ENCODE data around the gene SND1.

Gene SND1

GRCh38 chr7:127996253-127997071, 344.5 kb downstream of the SND1 start:
- no peak for DNase-seq (ENCODE audit: low spot score)

GRCh38 chr7:127997226-127997922, 345.4 kb downstream of the SND1 start:
- DNase-seq (ENCODE audit: low spot score), result peak; percentile 43

GRCh38 chr7:127998671-127999070, 346.7 kb downstream of the SND1 start:
- no peak for DNase-seq (ENCODE audit: low spot score)

GRCh38 chr7:128000048-128000447, 348.1 kb downstream of the SND1 start:
- DNase-seq (ENCODE audit: low spot score), result no peak

GRCh38 chr7:128000854-128001265, 348.9 kb downstream of the SND1 start:
- DNase-seq (ENCODE audit: low spot score), result no peak

- no peak for DNase-seq (ENCODE audit: low spot score)
Observed at GRCh38 chr7:128003167-128003566, 351.2 kb downstream of the SND1 start.

GRCh38 chr7:128003787-128004186, 351.8 kb downstream of the SND1 start:
- DNase-seq (ENCODE audit: low spot score), result no peak

- no peak for DNase-seq (ENCODE audit: low spot score)
Observed at GRCh38 chr7:128004623-128005022, 352.6 kb downstream of the SND1 start.

GRCh38 chr7:128005117-128005516, 353.1 kb downstream of the SND1 start:
- no peak for DNase-seq (ENCODE audit: low spot score)

- DNase-seq (ENCODE audit: low spot score), result no peak
Observed at GRCh38 chr7:128005759-128006159, 353.8 kb downstream of the SND1 start.

GRCh38 chr7:128006550-128007302, 354.7 kb downstream of the SND1 start:
- no peak for DNase-seq (ENCODE audit: low spot score)

- DNase-seq (ENCODE audit: low spot score), result no peak
Observed at GRCh38 chr7:128007303-128007680, 355.3 kb downstream of the SND1 start.

- DNase-seq (ENCODE audit: low spot score), result no peak
Observed at GRCh38 chr7:128008141-128008540, 356.1 kb downstream of the SND1 start.

GRCh38 chr7:128008744-128009143, 356.8 kb downstream of the SND1 start:
- no peak for DNase-seq (ENCODE audit: low spot score)

- DNase-seq (ENCODE audit: low spot score), result no peak
Observed at GRCh38 chr7:128010391-128011127, 358.6 kb downstream of the SND1 start.

- no peak for DNase-seq (ENCODE audit: low spot score)
Observed at GRCh38 chr7:128011131-128011661, 359.2 kb downstream of the SND1 start.

GRCh38 chr7:128014811-128015210, 362.8 kb downstream of the SND1 start:
- DNase-seq (ENCODE audit: low spot score), result no peak

- DNase-seq (ENCODE audit: low spot score), result no peak
Observed at GRCh38 chr7:128017460-128017859, 365.5 kb downstream of the SND1 start.

- no peak for DNase-seq (ENCODE audit: low spot score)
Observed at GRCh38 chr7:128017862-128018845, 366.2 kb downstream of the SND1 start.

GRCh38 chr7:128019288-128019687, 367.3 kb downstream of the SND1 start:
- DNase-seq (ENCODE audit: low spot score), result no peak

- DNase-seq (ENCODE audit: low spot score), result no peak
Observed at GRCh38 chr7:128020159-128020558, 368.2 kb downstream of the SND1 start.
